NCI-H2107 (cell line): ENCODE data around the gene CLN3.
"Not testable (repeated sequence)": the region's sequence is repeated elsewhere in the genome, so short reads cannot be mapped to it uniquely, and the experiment has no call there.

Experiments
- DNase-seq: peaks from one replicate; lab custom pipeline; 2025; lab: John Stamatoyannopoulos, UW

CLN3 gene

GRCh38 chr16:28491970-28492474 lies at the start of gene CLN3:
CLN3 (minus strand) TSS chr16:28492074; CDS start chr16:28491759, 315 bp downstream.
- DNase-seq: peak; percentile 58

GRCh38 chr16:28540346-28540745 lies 48.5 kb upstream of the CLN3 start:
- no peak for DNase-seq

- DNase-seq: no peak
Measured at GRCh38 chr16:28538733-28539596, 47.1 kb upstream of the CLN3 start, which contains the start of gene NUPR1. NUPR1 (minus strand) TSS chr16:28538974; CDS start chr16:28538907, 67 bp downstream.

GRCh38 chr16:28537964-28538732 lies 46.3 kb upstream of the CLN3 start:
- DNase-seq: no peak

- DNase-seq: no peak
Measured at GRCh38 chr16:28537076-28537475, 45.2 kb upstream of the CLN3 start.

GRCh38 chr16:28534542-28535373 lies 42.9 kb upstream of the CLN3 start:
- DNase-seq: no peak

GRCh38 chr16:28532940-28533647 lies 41.2 kb upstream of the CLN3 start:
- DNase-seq: no peak

- no peak for DNase-seq
Measured at GRCh38 chr16:28531777-28532744, 40.2 kb upstream of the CLN3 start.

- no peak for DNase-seq
Measured at GRCh38 chr16:28529124-28529523, 37.2 kb upstream of the CLN3 start.

GRCh38 chr16:28528463-28528867 lies 36.6 kb upstream of the CLN3 start:
- DNase-seq: no peak

GRCh38 chr16:28527985-28528384 lies 36.1 kb upstream of the CLN3 start:
- no peak for DNase-seq

- DNase-seq: not testable (repeated sequence)
Measured at GRCh38 chr16:28527100-28527785, 35.4 kb upstream of the CLN3 start.

- DNase-seq: no peak
Measured at GRCh38 chr16:28526201-28527099, 34.6 kb upstream of the CLN3 start.

GRCh38 chr16:28524681-28525171 lies 32.9 kb upstream of the CLN3 start:
- no peak for DNase-seq

- DNase-seq: no peak
Measured at GRCh38 chr16:28522792-28523191, 30.9 kb upstream of the CLN3 start.

- no peak for DNase-seq
Measured at GRCh38 chr16:28521436-28521835, 29.6 kb upstream of the CLN3 start.

- no peak for DNase-seq
Measured at GRCh38 chr16:28520672-28521071, 28.8 kb upstream of the CLN3 start.

- DNase-seq: no peak
Measured at GRCh38 chr16:28514246-28514645, 22.4 kb upstream of the CLN3 start.
